Measurements from ENCODE around the gene CROCC. TPM values are rescaled to one million over a fixed set of nuclear protein-coding genes. Genes with fewer than 3 reads are reported as not detected.

CROCC gene
- total and polyA plus RNA-seq, 2 experiments from 2014 or later = 15.1 to 106 TPM

- Mint-ChIP-seq H3K9me3 (no peaks in the 10 kb centered on the region), H3K4me3 (no peak overlapping the region), H3K36me3 (ENCODE audit: low read depth) (peaks cover 1% of the 10 kb centered on the region; the same call in 1 of the 3 replicates), H3K27me3 (ENCODE audit: insufficient read depth, low read depth, poor library complexity) (peaks cover 39% of the 10 kb centered on the region), H3K4me1 (peaks cover 36% of the 10 kb centered on the region), H3K27ac (no peak overlapping the region)
- no peak for DNase-seq (ENCODE audit: low spot score)
- Histone ChIP-seq H3K4me1 (ENCODE audit: insufficient read depth) (peaks cover 31% of the 10 kb centered on the region), H3K79me2 (replicated peaks; ENCODE audit: insufficient read depth) (peaks cover 14% of the 10 kb centered on the region), H3K36me3 (ENCODE audit: insufficient read depth) (no peaks in the 10 kb centered on the region), H3K27ac (ENCODE audit: low read depth) (no peak overlapping the region), H4K20me1 (replicated peaks; ENCODE audit: insufficient read depth) (peaks cover 8% of the 10 kb centered on the region), H3F3A (replicated peaks; ENCODE audit: low read depth) (peaks cover 43% of the 10 kb centered on the region), H2AFZ (no peak overlapping the region), H3K4me3 (no peak overlapping the region), H3K4me2 (no peak overlapping the region), H3K9me2 (ENCODE audit: insufficient read depth) (no peaks in the 10 kb centered on the region), H3K27me3 (ENCODE audit: insufficient read depth) (peaks cover 7% of the 10 kb centered on the region)
- TF ChIP-seq NANOG (IDR thresholded peaks at IDR 0.05; ENCODE audit: borderline replicate concordance) (no peak), ZNF114 (CRISPR knock-in tag; IDR thresholded peaks at IDR 0.05) (no peak), CREB1 (CRISPR knock-in tag; IDR thresholded peaks at IDR 0.05; ENCODE audit: low read depth) (no peak), EZH2 (IDR thresholded peaks at IDR 0.05; ENCODE audit: low read depth, unreplicated experiment) (no peak), EZH2phosphoT487 (IDR thresholded peaks at IDR 0.05; ENCODE audit: unreplicated experiment) (no peak), ZNF462 (CRISPR knock-in tag; IDR thresholded peaks at IDR 0.05) (no peak), REST (IDR thresholded peaks at IDR 0.05; ENCODE audit: unreplicated experiment) (no peak), STAT1 (IDR thresholded peaks at IDR 0.05; ENCODE audit: unreplicated experiment) (no peak), CTCF (conservative IDR thresholded peaks at IDR 0.05; ENCODE audit: low read depth in 2 of 2) (no peak), POLR2AphosphoS5 (IDR thresholded peaks at IDR 0.05; ENCODE audit: low read depth) (no peak), JUNB (IDR thresholded peaks at IDR 0.05; ENCODE audit: unreplicated experiment) (no peak), ETS1 (IDR thresholded peaks at IDR 0.05) (no peak), ZNF331 (CRISPR knock-in tag; IDR thresholded peaks at IDR 0.05; ENCODE audit: low read depth) (no peak)
- ATAC-seq = no peak
Observed at GRCh38 chr1:16918371-16918770, 3.4 kb upstream of the CROCC start.
